ENCODE data around the gene TMPRSS6.

The TMPRSS6 gene

DNA sequence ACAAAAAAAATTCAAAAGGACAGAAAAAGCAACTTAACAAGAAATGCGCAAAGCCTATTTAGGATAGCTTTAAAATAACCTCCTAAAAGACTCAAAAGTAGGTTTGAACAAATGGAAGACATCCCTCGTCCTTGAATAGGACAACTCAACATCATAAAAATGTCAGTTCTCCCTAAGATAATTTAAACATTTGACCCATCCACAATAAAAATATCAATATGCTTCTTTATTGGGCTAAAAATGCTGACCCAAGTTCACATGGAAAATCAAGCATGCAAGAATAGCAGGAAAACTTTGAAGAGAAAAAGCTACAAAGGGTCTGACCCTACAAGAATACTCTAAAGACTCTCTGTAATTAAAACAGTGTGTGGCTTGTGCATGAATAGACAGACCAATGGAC, 70.0 kb downstream of the TMPRSS6 start:
- H3K36me3 ChIP-seq (ENCODE audit: insufficient read depth, low read length): no peaks in the 10 kb centered on the region
- no peaks in the 10 kb centered on the region for H4K20me1 ChIP-seq (ENCODE audit: insufficient read depth, low read length)
- no peaks in the 10 kb centered on the region for H3K4me1 ChIP-seq (ENCODE audit: insufficient read depth, low read length, severe bottlenecking)
- H3F3A ChIP-seq (ENCODE audit: insufficient read depth, low read length): no peaks in the 10 kb centered on the region
- no peak overlapping the region for H3K9ac ChIP-seq (ENCODE audit: low read length)
- no peak overlapping the region for H3K4me3 ChIP-seq (ENCODE audit: low read depth, low read length, poor library complexity, severe bottlenecking)
- H3K9me3 ChIP-seq (ENCODE audit: low read length): no peaks in the 10 kb centered on the region
- no peak overlapping the region for H3K27ac ChIP-seq (ENCODE audit: low read depth, low read length, poor library complexity, severe bottlenecking)
- H3K27me3 ChIP-seq (ENCODE audit: insufficient read depth, low read length): peaks cover 4% of the 10 kb centered on the region; the same call in 1 of the 2 replicates
- H3K4me2 ChIP-seq (ENCODE audit: low read length): no peak overlapping the region
- no peaks in the 10 kb centered on the region for H3K9me2 ChIP-seq (ENCODE audit: low read depth, low read length)
- TF ChIP-seq, protein P1, sequence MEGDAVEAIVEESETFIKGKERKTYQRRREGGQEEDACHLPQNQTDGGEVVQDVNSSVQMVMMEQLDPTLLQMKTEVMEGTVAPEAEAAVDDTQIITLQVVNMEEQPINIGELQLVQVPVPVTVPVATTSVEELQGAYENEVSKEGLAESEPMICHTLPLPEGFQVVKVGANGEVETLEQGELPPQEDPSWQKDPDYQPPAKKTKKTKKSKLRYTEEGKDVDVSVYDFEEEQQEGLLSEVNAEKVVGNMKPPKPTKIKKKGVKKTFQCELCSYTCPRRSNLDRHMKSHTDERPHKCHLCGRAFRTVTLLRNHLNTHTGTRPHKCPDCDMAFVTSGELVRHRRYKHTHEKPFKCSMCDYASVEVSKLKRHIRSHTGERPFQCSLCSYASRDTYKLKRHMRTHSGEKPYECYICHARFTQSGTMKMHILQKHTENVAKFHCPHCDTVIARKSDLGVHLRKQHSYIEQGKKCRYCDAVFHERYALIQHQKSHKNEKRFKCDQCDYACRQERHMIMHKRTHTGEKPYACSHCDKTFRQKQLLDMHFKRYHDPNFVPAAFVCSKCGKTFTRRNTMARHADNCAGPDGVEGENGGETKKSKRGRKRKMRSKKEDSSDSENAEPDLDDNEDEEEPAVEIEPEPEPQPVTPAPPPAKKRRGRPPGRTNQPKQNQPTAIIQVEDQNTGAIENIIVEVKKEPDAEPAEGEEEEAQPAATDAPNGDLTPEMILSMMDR (IDR thresholded peaks at IDR 0.05; ENCODE audit: low read length): no peak
- TF ChIP-seq EZH2 (IDR thresholded peaks at IDR 0.05; ENCODE audit: borderline replicate concordance, low read length): no peak
- H3K79me2 ChIP-seq (ENCODE audit: insufficient read depth, low read length): no peaks in the 10 kb centered on the region
- H2AFZ ChIP-seq (ENCODE audit: low read length): no peak overlapping the region

DNA sequence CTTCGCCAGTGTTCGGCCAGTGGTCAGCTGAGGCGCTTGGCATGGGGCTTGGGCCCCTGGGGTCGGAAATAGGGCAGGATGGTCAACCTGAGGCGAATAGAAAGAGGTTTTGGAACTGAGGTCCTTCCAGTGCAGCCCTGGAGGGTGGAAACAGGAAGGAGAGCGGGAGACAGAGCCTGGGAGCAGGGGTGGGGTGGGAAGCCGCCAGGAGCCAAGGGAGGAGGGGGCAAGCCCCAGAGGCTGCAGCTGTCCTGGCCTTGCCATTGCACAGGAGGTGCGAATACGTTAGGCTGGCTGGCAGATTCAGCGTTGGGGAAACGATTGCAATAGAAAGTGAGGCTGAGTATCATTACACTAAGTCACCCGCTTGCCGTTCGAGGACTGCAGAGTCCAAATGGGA, 71.8 kb downstream of the TMPRSS6 start:
- Histone ChIP-seq H3K4me1 (ENCODE audit: insufficient read depth, low read length, severe bottlenecking) (no peaks in the 10 kb centered on the region), H3F3A (ENCODE audit: insufficient read depth, low read length) (no peaks in the 10 kb centered on the region), H3K9me2 (ENCODE audit: low read depth, low read length) (no peaks in the 10 kb centered on the region), H4K20me1 (ENCODE audit: insufficient read depth, low read length) (no peaks in the 10 kb centered on the region), H3K27ac (ENCODE audit: low read depth, low read length, poor library complexity, severe bottlenecking) (no peak overlapping the region), H3K36me3 (ENCODE audit: insufficient read depth, low read length) (no peaks in the 10 kb centered on the region), H2AFZ (ENCODE audit: low read length) (no peak overlapping the region), H3K9ac (ENCODE audit: low read length) (no peak overlapping the region), H3K4me3 (ENCODE audit: low read depth, low read length, poor library complexity, severe bottlenecking) (no peak overlapping the region), H3K4me2 (ENCODE audit: low read length) (no peak overlapping the region), H3K9me3 (ENCODE audit: low read length) (no peaks in the 10 kb centered on the region), H3K79me2 (ENCODE audit: insufficient read depth, low read length) (no peaks in the 10 kb centered on the region), H3K27me3 (ENCODE audit: insufficient read depth, low read length) (no peaks in the 10 kb centered on the region)
- no peak for TF ChIP-seq EZH2 (IDR thresholded peaks at IDR 0.05; ENCODE audit: borderline replicate concordance, low read length)
- TF ChIP-seq, protein P1 (IDR thresholded peaks at IDR 0.05; ENCODE audit: low read length): no peak

DNA sequence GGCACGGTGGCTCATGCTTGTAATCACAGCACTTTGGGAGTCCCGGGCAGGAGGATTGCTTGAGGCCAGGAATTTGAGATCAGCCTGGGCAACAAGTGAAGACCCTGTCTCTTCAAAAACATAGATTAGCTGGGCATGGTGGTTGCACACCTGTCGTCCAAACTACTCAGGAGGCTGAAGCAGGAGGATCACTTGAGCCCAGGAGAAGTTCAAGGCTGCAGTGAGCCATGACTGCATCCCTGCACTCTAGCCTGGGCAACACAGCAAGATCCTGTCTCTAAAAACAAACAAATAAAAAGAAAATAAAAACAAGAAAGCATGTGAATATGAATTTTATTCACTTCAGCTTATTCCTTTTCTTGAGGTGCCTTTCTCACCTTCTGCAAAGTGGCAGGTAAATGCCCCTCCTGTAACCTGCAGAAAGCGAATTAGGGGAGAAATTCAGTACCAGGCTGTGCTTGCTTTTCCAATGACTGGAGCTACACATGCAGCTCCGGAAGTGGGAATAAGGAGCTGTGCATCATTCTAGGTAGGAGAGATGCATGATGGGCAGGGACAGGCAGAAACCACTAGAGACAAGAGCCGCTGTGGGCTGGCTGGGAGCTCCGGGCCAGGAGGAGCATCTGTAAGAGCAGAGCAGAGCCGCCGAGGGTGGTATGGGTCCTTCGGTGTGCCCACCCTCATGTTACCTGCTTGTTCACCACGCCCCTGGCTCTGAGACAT, 72.7 kb downstream of the TMPRSS6 start:
- Histone ChIP-seq H2AFZ (ENCODE audit: low read length) (no peak overlapping the region), H3K4me2 (ENCODE audit: low read length) (no peak overlapping the region), H4K20me1 (ENCODE audit: insufficient read depth, low read length) (no peaks in the 10 kb centered on the region), H3K9me2 (ENCODE audit: low read depth, low read length) (no peaks in the 10 kb centered on the region), H3K4me1 (ENCODE audit: insufficient read depth, low read length, severe bottlenecking) (no peaks in the 10 kb centered on the region), H3F3A (ENCODE audit: insufficient read depth, low read length) (no peaks in the 10 kb centered on the region), H3K79me2 (ENCODE audit: insufficient read depth, low read length) (no peaks in the 10 kb centered on the region), H3K9ac (ENCODE audit: low read length) (no peak overlapping the region), H3K4me3 (ENCODE audit: low read depth, low read length, poor library complexity, severe bottlenecking) (no peak overlapping the region), H3K9me3 (ENCODE audit: low read length) (no peaks in the 10 kb centered on the region), H3K27me3 (ENCODE audit: insufficient read depth, low read length) (no peaks in the 10 kb centered on the region), H3K27ac (ENCODE audit: low read depth, low read length, poor library complexity, severe bottlenecking) (no peak overlapping the region), H3K36me3 (ENCODE audit: insufficient read depth, low read length) (no peaks in the 10 kb centered on the region)
- TF ChIP-seq, protein P1 (IDR thresholded peaks at IDR 0.05; ENCODE audit: low read length): no peak
- TF ChIP-seq EZH2 (IDR thresholded peaks at IDR 0.05; ENCODE audit: borderline replicate concordance, low read length): no peak
